IMR-90 (cell line): Measurements from ENCODE around the gene SLC26A1. TPM values are rescaled to one million over a fixed set of nuclear protein-coding genes. Genes with fewer than 3 reads are reported as not detected.

ENCODE experiments used
- ATAC-seq: fragments of 200-7000 bp; cut with Tn5 transposase; 2 replicates; pipeline ENCODE4 v1.9.1; 2020; ENCODE audit warnings: low read depth, mild to moderate bottlenecking, moderate library complexity
- BruUV-seq: library from RNA; stranded (reverse); fragments of 400-500 nt; replicated peaks from 2 replicates; lab custom pipeline; 2021; lab: Mats Ljungman, UMichigan
- CTCF ChIA-PET: fragments of 300-600 bp; formaldehyde crosslinking; extraction: SDS; loops from one replicate; lab custom pipeline; 2021; ENCODE audit warnings: antibody characterized with exemption; lab: Yijun Ruan, JAX
- POLR2A ChIA-PET: fragments of 300-600 bp; sonication (Branson Sonifier 250); formaldehyde crosslinking; loops from one replicate; lab custom pipeline; 2022; ENCODE audit warnings: antibody characterized with exemption; ENCODE audit not compliant: unreplicated experiment; lab: Charles Lee
- DNase-seq: peaks from one replicate; pipeline ENCODE4 v3.0.0; 2013
- H2AFZ ChIP-seq: replicated peaks from 2 replicates; pipeline ENCODE3; 2013; ENCODE audit warnings: low read length, mild to moderate bottlenecking; ENCODE audit not compliant: poor library complexity
- H2AK5ac ChIP-seq: 2 replicates; pipeline ENCODE4 v1.6.1; 2013; ENCODE audit warnings: low read depth, low read length, inconsistent platforms
- H2AK9ac ChIP-seq: replicated peaks from 2 replicates; pipeline ENCODE3; 2013; ENCODE audit warnings: mild to moderate bottlenecking, low read depth, low read length, moderate library complexity; ENCODE audit not compliant: poor library complexity
- H2BK120ac ChIP-seq: 2 replicates; pipeline ENCODE4 v1.6.1; 2013; ENCODE audit warnings: low read depth, low read length, inconsistent platforms
- H2BK15ac ChIP-seq: 3 replicates; pipeline ENCODE4 v1.6.1; 2013; ENCODE audit warnings: low read depth, low read length, inconsistent platforms
- H2BK20ac ChIP-seq: 2 replicates; pipeline ENCODE4 v1.6.1; 2013; ENCODE audit warnings: low read depth, mild to moderate bottlenecking, inconsistent platforms, low read length, moderate library complexity
- H2BK5ac ChIP-seq: 2 replicates; pipeline ENCODE4 v1.6.1; 2013; ENCODE audit warnings: mild to moderate bottlenecking, low read depth, low read length, inconsistent platforms; ENCODE audit not compliant: poor library complexity, severe bottlenecking
- H3K14ac ChIP-seq: replicated peaks from 2 replicates; pipeline ENCODE4 v1.6.1; 2013; ENCODE audit warnings: low read depth, low read length, inconsistent platforms
- H3K18ac ChIP-seq: 2 replicates; pipeline ENCODE4 v1.6.1; 2013; ENCODE audit warnings: low read depth, low read length, control low read depth
- H3K23ac ChIP-seq: 2 replicates; pipeline ENCODE4 v1.6.1; 2013; ENCODE audit warnings: low read depth, low read length, inconsistent platforms
- H3K27ac ChIP-seq: 2 replicates; pipeline ENCODE4 v1.5.1; 2013; ENCODE audit warnings: mild to moderate bottlenecking, control low read depth, low read length; ENCODE audit not compliant: insufficient read depth
- H3K27me3 ChIP-seq: 2 replicates; pipeline ENCODE4 v1.6.1; 2013; ENCODE audit warnings: low read length; ENCODE audit not compliant: control insufficient read depth, insufficient read depth
- H3K36me3 ChIP-seq: 2 replicates; pipeline ENCODE4 v1.6.1; 2013; ENCODE audit warnings: low read length, mixed read lengths; ENCODE audit not compliant: control insufficient read depth, insufficient read depth
- H3K4ac ChIP-seq: 2 replicates; pipeline ENCODE4 v1.6.1; 2013; ENCODE audit warnings: low read depth, low read length, inconsistent platforms
- H3K4me1 ChIP-seq: 2 replicates; pipeline ENCODE4 v1.6.1; 2013; ENCODE audit warnings: low read length, mixed read lengths; ENCODE audit not compliant: control insufficient read depth, insufficient read depth
- H3K4me2 ChIP-seq: 2 replicates; pipeline ENCODE4 v1.6.1; 2013; ENCODE audit warnings: low read depth, mild to moderate bottlenecking, control low read depth, low read length, moderate library complexity
- H3K4me3 ChIP-seq: 2 replicates; pipeline ENCODE4 v1.5.1; 2013; ENCODE audit warnings: low read depth, mild to moderate bottlenecking, control low read depth, low read length, moderate library complexity; ENCODE audit not compliant: insufficient read depth
- H3K56ac ChIP-seq: 2 replicates; pipeline ENCODE4 v1.6.1; 2013; ENCODE audit warnings: low read length, inconsistent platforms; ENCODE audit not compliant: insufficient read depth; ENCODE audit errors: extremely low read depth
- H3K79me1 ChIP-seq, 2 experiments: 2 replicates each; pipeline ENCODE4 v1.6.1; 2013; ENCODE audit warnings: low read length in 2 of 2, inconsistent platforms in 1 of 2, low read depth in 1 of 2
- H3K9ac ChIP-seq: 2 replicates; pipeline ENCODE4 v1.6.1; 2013; ENCODE audit warnings: low read depth, low read length, control low read depth
- H3K9me1 ChIP-seq: 2 replicates; pipeline ENCODE4 v1.6.1; 2013; ENCODE audit warnings: low read length, inconsistent platforms; ENCODE audit not compliant: insufficient read depth
- H3K9me3 ChIP-seq: 2 replicates; pipeline ENCODE4 v1.6.1; 2013; ENCODE audit warnings: low read length; ENCODE audit not compliant: control insufficient read depth, insufficient read depth
- H4K20me1 ChIP-seq: 2 replicates; pipeline ENCODE4 v1.6.1; 2013; ENCODE audit warnings: low read length, inconsistent platforms; ENCODE audit not compliant: insufficient read depth
- H4K5ac ChIP-seq: 2 replicates; pipeline ENCODE4 v1.6.1; 2013; ENCODE audit warnings: mild to moderate bottlenecking, low read depth, low read length, control low read depth
- H4K8ac ChIP-seq, 2 experiments: 2 replicates each; pipeline ENCODE4 v1.6.1; 2013; ENCODE audit warnings: low read depth in 2 of 2, low read length in 2 of 2, control low read depth in 1 of 2, inconsistent platforms in 1 of 2
- H4K91ac ChIP-seq: 2 replicates; pipeline ENCODE4 v1.6.1; 2013; ENCODE audit warnings: low read depth, low read length, inconsistent platforms; ENCODE audit not compliant: insufficient read depth
- POLR2A ChIP-seq: IDR thresholded peaks from 2 replicates; pipeline ENCODE4 v1.6.1; 2012; ENCODE audit warnings: mild to moderate bottlenecking, low read depth, low read length
- SMC3 ChIP-seq: fragments of 150-350 bp; IDR thresholded peaks from 2 replicates; pipeline ENCODE4 v1.6.1; 2016; ENCODE audit warnings: low read depth, mild to moderate bottlenecking, antibody characterized with exemption, low read length, moderate library complexity
- WGBS, 2 experiments: methylation state at CpG; one replicate each; pipeline versions ENCODE4 v1.1.5 to v1.1.7; 2013; ENCODE audit warnings: missing lambda C conversion rate in 2 of 2; ENCODE audit not compliant: insufficient read length in 1 of 2; ENCODE audit errors: extremely low coverage in 2 of 2; 5-methylcytosine and 5-hydroxymethylcytosine counted together
- dilution Hi-C: fragments of 300-500 bp; cut with HindIII; formaldehyde crosslinking; loops from one replicate; pipeline ENCODE4 v1.14.3; 2018; ENCODE audit warnings: low sequenced_read_pairs; ENCODE audit not compliant: unreplicated experiment
- in situ Hi-C: fragments of 300-500 bp; cut with MboI; formaldehyde crosslinking; loops from 3 replicates; pipeline ENCODE4 v1.14.3; 2019; ENCODE audit warnings: low sequenced_read_pairs, inconsistent platforms, mixed read lengths
- intact Hi-C: fragments of 100-400 bp; cut with micrococcal nuclease; formaldehyde crosslinking; loops from 2 replicates; pipeline ENCODE4 v1.10.0; 2022
- polyA plus RNA-seq, 3 experiments: library from polyadenylated mRNA; depleted of rRNA; stranded (reverse); fragments of >200 nt; gene quantifications; 2 replicates each; pipeline ENCODE4 v1.2.3, GENCODE V29; 2012; ENCODE audit warnings: low replicate concordance in 1 of 3
- total RNA-seq: library from RNA; depleted of rRNA; stranded (reverse); fragments of >200 nt; gene quantifications from 2 replicates; pipeline ENCODE4 v1.2.3, GENCODE V29; 2012

Gene SLC26A1
- total and polyA plus RNA-seq, 2 of the 4 experiments (the other 2 are of a cell fraction) = 0.09 TPM; not detected in 1

DNA sequence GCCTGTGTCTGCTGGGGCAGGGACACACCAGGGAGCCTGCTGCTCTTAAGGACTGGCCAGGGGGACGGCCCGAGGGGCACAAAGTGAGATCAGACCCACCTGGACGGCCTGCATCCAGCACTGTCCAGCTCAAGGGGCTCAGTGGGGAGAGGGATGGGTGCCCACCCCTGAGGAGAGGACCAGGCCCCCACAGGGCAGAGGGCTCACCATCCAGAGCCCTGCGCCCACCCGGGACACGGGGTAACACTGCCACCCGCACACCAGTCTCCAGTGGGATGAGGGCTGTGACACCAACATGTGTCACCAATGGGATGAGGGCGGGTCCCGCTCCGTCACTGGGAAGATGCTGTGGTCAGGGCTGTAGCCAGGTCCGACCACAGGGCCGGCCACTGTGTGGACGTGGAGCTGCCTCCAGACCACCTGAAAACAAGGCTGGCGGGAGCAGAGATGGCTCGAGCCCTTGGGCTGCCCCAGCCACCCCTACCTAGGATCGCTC, 33.0 kb downstream of the SLC26A1 start:
- H2BK20ac ChIP-seq = no peak overlapping the region
- H3K4me3 ChIP-seq = no peak overlapping the region
- intact Hi-C loops (no loop called here), dilution Hi-C loops (no loop called here), in situ Hi-C loops (no loop called here)
- no peaks in the 10 kb centered on the region for H3K79me1 ChIP-seq
- ATAC-seq (no peak), DNase-seq (no peak)
- no peak for TF ChIP-seq SMC3
- TF ChIP-seq POLR2A = no peak
- 89% methylated on average over 11 of the region's 16 CpGs; no CpG with 5 or more reads in 1 of the 2 experiments for WGBS, 2 experiments
- H4K91ac ChIP-seq = no peak overlapping the region
- no peak overlapping the region for H3K56ac ChIP-seq
- H2BK5ac ChIP-seq = no peak overlapping the region
- H3K27me3 ChIP-seq = no peaks in the 10 kb centered on the region
- H3K18ac ChIP-seq = no peak overlapping the region
- H3K23ac ChIP-seq = no peak overlapping the region
- no peak overlapping the region for H4K5ac ChIP-seq
- no peaks in the 10 kb centered on the region for H3K9me3 ChIP-seq
- no peak overlapping the region for H2BK15ac ChIP-seq
- no peaks in the 10 kb centered on the region; the same call in 1 of the 2 replicates for H4K20me1 ChIP-seq
- POLR2A ChIA-PET = no interaction called here
- H3K9ac ChIP-seq = no peak overlapping the region
- H3K27ac ChIP-seq = no peak overlapping the region
- no peaks in the 10 kb centered on the region for H3K9me1 ChIP-seq
- no peak overlapping the region for H3K14ac ChIP-seq
- H2AFZ ChIP-seq = peak overlapping the region; percentile 49
- no TSS peak for BruUV-seq
- H2BK120ac ChIP-seq = no peak overlapping the region
- H2AK9ac ChIP-seq = no peak overlapping the region
- H3K36me3 ChIP-seq = peaks cover 54% of the 10 kb centered on the region
- H4K8ac ChIP-seq = no peak overlapping the region
- CTCF ChIA-PET = no interaction called here
- H2AK5ac ChIP-seq = no peak overlapping the region
- H3K4me1 ChIP-seq = no peaks in the 10 kb centered on the region
- no peak overlapping the region for H3K4me2 ChIP-seq
- no peak overlapping the region for H3K4ac ChIP-seq
